Muscle of back (tissue), 11 donors: ENCODE data around the gene MANEAL. TPM values are rescaled to one million over a fixed set of nuclear protein-coding genes. Genes with fewer than 3 reads are reported as not detected.
A peak's percentile ranks its signal among the peaks of the same experiment; 100 is the strongest.

Source experiments
- DNase-seq, 3 donors: peaks; one replicate each; pipeline versions ENCODE4 v3.0.0 to v3.0.0-alpha.2; 2013
- polyA plus RNA-seq, 10 donors: library from polyadenylated mRNA; unstranded; fragments of 120-200 nt; gene quantifications; one replicate each; pipeline ENCODE4 v1.2.1, GENCODE V29; 2013; ENCODE audit not compliant: insufficient read length in 10 of 10

Gene MANEAL
- polyA plus RNA-seq, 10 donors: 2.0 to 5.1 (median 3.0) TPM

DNA sequence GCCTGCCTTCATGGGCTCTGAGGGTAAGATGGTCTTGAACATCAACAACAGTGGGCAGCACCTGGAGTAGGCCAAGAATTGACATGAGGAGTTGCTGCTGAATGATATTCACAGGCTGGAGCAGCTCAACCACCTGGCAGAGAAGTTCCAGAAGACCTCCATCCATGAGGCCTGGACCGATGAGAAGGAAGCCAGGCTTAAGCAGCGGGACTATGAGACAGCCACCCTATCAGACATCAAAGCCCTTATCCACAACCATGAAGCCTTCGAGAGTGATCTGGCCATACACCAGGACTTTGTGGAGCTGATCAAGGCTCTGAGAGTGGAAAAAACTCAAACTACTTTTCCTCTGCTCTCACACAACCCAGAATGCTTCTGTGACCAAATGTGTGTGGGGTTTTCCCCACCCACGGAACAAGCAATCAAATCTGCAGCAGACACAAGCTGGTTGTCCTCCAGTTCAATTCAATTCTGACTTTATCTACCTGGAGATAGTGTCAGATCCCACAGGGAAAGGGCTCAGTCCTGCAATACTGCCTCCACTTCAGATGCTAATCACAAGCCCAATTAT is 16.6 kb upstream of the MANEAL start:
- DNase-seq: no peak

- no peak for DNase-seq
Measured at GRCh38 chr1:37778654-37779053, 15.0 kb upstream of the MANEAL start.

DNA sequence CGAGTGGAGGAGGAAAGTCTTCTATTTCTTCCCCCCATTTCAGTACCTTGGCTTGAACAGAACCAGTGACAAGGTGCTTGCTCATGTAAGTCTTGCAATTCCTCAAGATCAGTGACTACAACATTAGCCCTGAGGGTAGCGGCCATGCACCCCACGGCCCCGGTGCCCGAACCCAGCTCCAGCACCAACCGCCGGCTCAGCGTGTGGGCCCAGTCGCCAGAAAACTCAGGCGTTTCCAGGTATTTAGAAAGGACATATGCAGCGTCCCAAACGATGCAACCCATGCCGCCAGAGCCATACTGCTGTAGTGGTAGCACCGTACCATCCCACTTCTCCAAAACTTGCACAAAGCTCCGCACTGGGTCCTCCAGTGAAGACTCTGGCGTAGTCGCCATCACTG is 11.2 kb upstream of the MANEAL start:
- no peak for DNase-seq

DNA sequence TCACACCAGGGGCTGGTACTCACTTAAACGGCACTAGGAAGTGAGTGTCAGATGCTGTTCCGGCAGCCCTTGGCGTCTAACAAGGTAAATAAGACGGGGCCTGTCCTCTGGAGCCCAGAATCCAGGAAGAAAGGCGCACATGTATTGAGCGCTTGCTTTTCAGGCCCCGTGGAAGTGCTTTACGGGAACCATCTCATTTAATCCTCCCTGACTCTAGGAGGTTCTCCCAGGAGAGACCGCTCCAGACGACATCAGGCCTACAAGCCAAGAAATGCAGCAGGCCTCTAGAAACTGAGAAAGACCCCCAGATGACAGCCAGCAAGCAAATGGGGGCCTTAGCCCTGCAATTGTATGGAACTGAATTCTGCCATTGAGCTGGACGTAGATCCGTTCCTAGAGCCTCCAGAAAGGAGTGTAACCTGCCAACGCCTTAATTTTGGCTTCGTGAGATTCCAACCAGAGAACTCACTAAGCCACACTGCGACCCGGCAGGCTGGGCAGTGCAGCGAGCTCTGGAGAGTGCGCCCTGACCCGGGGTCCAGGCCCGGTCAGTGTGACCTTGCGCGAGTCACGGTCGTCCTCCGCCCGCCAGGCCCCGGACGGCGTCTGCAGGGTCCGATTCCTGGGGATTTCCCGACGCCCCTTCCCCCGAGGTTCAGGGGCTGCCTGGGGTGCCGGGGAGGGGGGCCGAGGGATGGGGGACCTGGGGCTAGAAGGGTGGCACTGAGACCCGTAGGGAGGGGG is 532 bp upstream of the MANEAL start:
- DNase-seq: no peak

DNA sequence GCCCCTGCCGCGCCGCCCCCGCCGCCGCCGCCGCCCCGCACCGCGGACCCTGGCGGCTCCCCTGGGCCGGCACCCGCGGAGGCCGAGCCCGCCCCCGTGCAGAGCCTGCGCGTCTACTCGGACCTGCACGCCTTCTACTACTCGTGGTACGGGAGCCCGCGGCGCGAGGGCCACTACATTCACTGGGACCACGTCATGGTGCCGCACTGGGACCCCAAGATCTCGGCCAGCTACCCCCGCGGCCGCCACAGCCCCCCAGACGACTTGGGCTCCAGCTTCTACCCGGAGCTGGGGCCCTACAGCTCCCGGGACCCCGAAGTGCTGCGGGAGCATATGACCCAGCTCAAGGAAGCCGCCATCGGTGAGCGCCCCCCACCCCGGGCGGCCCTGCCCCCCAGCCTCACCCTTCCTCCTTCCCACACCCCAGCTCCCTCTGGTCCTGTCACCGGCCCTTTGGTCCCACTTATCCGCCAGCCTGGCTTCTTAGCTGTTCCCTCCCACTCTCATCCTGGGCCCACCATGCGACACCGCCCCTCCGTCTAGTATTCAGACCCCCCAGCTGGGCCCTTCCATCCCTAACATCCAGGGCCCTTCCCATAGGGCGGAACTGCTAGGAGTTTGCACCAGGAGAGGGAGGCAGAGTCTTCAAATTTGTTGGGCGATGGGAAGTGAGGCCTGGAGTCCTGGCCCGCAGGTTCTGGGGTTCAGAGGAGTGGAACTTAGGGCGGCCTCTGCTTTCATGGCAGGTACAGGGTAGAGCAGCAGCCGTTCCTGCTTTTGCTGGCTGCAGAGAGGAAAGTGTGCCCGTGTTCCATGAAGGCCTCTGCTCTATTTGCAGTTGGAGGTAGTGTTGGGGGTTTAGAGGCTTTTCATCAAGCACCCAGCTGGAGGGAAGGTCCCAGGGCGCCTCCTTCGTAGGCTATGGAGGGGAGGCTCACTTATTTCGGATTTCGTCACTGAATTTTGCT is 1.0 kb downstream of the MANEAL start:
- DNase-seq: peak in 1 of 3 donors; percentile 22

- peak; percentile 30 to 82 (median 74) for DNase-seq
Measured at GRCh38 chr1:37795340-37796125, 1.9 kb downstream of the MANEAL start.

- no peak for DNase-seq
Measured at GRCh38 chr1:37797750-37798345, 4.2 kb downstream of the MANEAL start.

DNA sequence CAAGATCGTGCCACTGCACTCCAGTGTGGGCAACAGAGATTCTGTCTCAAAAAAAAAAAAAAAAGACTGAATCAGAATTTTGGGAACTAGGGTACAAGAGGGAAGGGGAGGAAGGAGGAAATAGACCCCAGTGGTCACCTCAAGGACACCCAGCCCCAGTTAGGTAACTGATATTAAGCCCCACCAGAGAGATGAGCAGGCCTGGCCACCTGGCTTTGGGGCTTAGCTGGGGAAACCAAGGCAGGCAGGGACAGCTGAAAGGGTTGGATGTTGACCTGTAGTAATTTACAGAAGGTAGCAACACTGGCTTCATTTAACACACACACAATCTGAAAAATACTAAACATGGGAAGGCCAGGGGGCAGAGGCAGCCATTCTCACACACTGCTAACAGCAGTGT is 8.8 kb downstream of the MANEAL start:
- DNase-seq: no peak

DNA sequence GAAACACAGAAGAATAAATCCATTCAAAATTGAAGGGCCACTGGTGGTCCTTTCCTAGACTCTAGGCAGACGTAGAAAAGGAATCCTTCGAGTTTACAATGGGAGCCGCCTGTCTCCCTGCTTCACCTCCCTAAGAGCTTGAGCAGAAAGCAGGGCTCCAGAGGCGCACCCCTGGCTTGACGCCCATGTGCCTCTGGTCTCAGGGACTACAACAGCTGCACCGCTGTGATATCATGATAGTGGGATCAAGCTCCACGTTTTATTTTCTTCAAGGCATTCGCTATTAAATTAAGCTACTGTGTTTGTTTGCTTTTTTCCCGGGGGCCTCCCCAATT is 13.5 kb downstream of the MANEAL start:
- DNase-seq: no peak

DNA sequence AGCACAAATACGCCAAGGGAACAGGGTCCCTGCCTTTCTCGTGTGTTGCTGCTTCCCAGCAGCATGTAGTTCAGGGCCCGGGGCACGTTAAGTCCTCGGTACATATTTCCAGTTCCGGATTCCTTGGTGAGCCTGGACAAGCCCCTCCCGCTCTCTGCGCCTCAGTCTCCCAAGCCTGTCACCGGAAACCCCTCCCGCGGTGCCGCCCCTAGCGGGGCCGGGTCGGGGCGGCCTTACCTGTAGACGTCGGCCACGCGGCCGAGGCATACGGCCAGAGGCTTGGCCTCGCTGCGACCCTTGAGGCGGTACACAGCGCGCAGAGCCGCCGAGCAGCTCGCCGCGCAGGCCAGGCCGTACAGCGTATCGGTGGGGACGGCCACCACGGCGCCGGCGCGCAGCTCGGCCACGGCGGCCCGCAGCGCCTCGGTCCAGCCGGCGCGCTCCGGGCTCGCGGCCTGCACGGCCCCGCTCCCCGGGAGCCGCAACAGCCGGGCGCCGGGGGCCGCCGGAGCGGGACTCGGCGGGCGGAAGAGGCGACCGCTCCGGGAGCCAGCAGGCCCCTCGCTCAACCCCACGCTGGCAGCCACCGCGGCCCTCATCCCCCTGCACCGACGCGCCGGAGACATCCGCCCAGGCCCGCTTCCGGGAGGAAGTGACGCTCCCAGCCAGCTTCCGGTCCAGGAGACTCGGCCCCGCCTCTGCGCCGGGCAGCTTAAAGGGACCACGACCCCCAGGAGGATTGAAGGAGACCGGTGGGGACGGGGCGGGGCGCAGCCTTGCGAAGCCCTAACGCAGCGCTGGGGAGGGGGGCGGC is 14.1 kb downstream of the MANEAL start, which contains the start of the genes C1orf122 and YRDC:
C1orf122 (plus strand) TSS at position 236 of the 814 bp plus-strand sequence. CDS start 615 bp downstream, outside the sequence.
YRDC (minus strand) TSS at position 654 of the 814 bp plus-strand sequence; CDS start at position 626, 28 bp downstream.
- peak; percentile 92 to 96 (median 94) for DNase-seq

DNA sequence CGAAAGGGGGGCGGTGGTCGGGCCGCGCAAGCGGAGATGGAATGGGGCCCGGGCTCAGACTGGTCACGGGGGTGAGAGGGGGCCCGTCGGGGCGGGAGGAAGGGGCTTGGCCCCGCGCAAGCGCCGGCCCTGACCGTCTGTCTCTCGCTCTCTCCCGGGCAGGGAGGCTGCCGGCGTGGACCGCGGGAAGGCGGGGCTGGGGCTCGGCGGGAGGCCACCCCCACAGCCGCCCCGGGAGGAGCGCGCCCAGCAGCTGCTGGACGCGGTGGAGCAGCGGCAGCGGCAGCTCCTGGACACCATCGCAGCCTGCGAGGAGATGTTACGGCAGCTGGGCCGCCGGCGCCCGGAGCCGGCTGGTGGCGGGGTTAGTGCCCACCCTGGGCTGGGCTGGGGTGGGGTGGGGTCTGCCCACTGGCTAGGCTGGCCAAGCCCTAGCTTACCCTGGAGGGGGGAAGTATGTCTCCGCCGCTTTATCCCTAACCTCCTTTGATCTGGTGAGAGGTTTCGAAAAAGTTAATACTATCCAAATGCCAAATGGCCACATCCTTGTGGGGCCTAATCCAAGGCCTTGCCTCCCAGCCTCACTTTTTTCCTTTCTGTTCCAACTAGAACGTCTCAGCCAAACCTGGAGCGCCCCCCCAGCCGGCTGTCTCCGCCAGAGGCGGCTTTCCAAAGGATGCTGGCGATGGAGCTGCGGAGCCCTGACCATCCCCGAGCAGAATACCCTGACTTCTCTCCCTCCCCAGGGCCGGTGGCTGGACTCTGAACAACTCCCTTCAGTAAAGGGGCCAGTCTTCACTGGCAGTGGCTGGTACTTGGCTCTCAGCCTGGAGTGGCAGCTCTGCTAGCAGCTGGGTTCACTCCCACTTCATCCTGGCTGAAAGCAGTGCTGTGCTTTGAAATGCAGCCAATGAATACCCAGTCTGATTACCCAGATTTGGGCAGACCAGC is 15.0 kb downstream of the MANEAL start:
- peak in 2 of 3 donors; percentile 58 to 69 for DNase-seq

DNA sequence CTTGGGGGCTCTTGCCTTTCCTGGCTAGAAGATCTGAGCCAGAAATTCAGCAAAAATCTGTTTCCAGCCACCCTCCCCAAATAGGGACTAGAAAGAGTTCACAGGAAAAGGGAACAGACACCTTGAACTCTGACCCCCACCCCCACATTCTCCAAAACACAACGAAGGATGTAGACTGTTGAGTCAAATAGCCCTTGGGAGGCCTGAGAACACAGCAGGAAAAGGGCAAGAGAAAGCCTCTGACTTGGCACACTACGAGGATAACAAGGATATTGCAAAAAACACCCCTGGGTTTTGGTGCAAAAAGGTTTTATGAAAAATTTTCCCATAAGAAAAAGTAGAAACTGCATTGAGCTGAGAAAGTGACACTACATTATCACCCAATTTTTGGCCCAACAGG is 16.3 kb downstream of the MANEAL start:
- no peak for DNase-seq

- DNase-seq: peak; percentile 53 to 79 (median 71)
Measured at GRCh38 chr1:37811027-37811655, 17.5 kb downstream of the MANEAL start.

GRCh38 chr1:37813529-37814145 is 20.0 kb downstream of the MANEAL start:
- DNase-seq: peak; percentile 22 to 70 (median 24)

DNA sequence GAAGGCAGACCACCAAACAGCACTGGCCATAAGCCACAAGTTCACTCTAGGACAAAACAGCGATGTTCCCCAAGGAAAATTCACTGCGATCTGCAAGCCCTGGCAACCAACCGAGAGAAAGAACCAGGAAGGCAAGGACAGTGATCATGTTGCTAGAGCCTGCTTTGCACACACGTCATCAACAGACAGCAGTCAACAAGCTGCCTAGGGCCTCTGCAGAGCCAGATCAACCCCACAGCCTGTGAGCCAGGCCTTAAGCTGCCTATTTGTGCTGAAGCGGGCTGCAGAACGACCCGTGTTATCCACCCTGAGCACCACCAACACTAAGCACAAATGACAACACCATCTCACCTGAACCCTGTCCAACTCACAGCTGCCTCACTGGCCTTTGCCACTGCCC is 20.6 kb downstream of the MANEAL start:
- DNase-seq: peak in 2 of 3 donors; percentile 10 to 34

- no peak for DNase-seq
Measured at GRCh38 chr1:37817481-37817880, 23.8 kb downstream of the MANEAL start.

GRCh38 chr1:37821481-37821880 is 27.8 kb downstream of the MANEAL start:
- DNase-seq: no peak
